ENCODE results near the gene RIOK3.
A peak's percentile ranks its signal among the peaks of the same experiment; 100 is the strongest.
"Not testable (repeated sequence)": the region's sequence is repeated elsewhere in the genome, so short reads cannot be mapped to it uniquely, and the experiment has no call there.

Gene RIOK3

GRCh38 chr18:23451491-23451890 is 1.6 kb upstream of the RIOK3 start:
- DNase-seq: no peak

GRCh38 chr18:23452347-23452727 is 750 bp upstream of the RIOK3 start:
- no peak for DNase-seq

GRCh38 chr18:23453680-23454058 is 582 bp downstream of the RIOK3 start:
- peak; percentile 18 for DNase-seq

GRCh38 chr18:23456835-23457234 is 3.7 kb downstream of the RIOK3 start:
- no peak for DNase-seq

- DNase-seq: no peak
These were observed 5.9 kb downstream of the RIOK3 start for GRCh38 chr18:23458830-23459529.

- DNase-seq: no peak
These were observed 6.4 kb downstream of the RIOK3 start for GRCh38 chr18:23459530-23459921.

- DNase-seq: no peak
These were observed 7.5 kb downstream of the RIOK3 start for GRCh38 chr18:23460285-23461273.

GRCh38 chr18:23462876-23463275 is 9.8 kb downstream of the RIOK3 start:
- no peak for DNase-seq

- no peak for DNase-seq
These were observed 15.8 kb downstream of the RIOK3 start for GRCh38 chr18:23468753-23469459.

GRCh38 chr18:23470620-23471387 is 17.7 kb downstream of the RIOK3 start:
- no peak for DNase-seq

- DNase-seq: no peak
These were observed 18.4 kb downstream of the RIOK3 start for GRCh38 chr18:23471486-23471885.

GRCh38 chr18:23479829-23480505 is 26.9 kb downstream of the RIOK3 start:
- DNase-seq: no peak

GRCh38 chr18:23484561-23485182 is 31.6 kb downstream of the RIOK3 start:
- DNase-seq: no peak

- no peak for DNase-seq
These were observed 32.3 kb downstream of the RIOK3 start for GRCh38 chr18:23485386-23485785.

GRCh38 chr18:23487738-23488570 is 34.9 kb downstream of the RIOK3 start:
- DNase-seq: no peak

GRCh38 chr18:23489586-23489985 is 36.5 kb downstream of the RIOK3 start:
- not testable (repeated sequence) for DNase-seq

GRCh38 chr18:23493654-23494053 is 40.6 kb downstream of the RIOK3 start:
- no peak for DNase-seq

- DNase-seq: no peak
These were observed 41.9 kb downstream of the RIOK3 start for GRCh38 chr18:23494992-23495391.

GRCh38 chr18:23495723-23496440 is 42.8 kb downstream of the RIOK3 start:
- no peak for DNase-seq

GRCh38 chr18:23498117-23498516 is 45.0 kb downstream of the RIOK3 start:
- no peak for DNase-seq

All from fibroblast of skin of right biceps (primary cell).